GM19035 (cell line): ENCODE measurements around the gene ALDH1A1.

ENCODE experiments used
- ATAC-seq: cut with Tn5 transposase; IDR thresholded peaks from one replicate; pipeline ENCODE4 v1.9.1; 2021; ENCODE audit not compliant: unreplicated experiment

The ALDH1A1 gene

GRCh38 chr9:72979405-72980100, 26.7 kb upstream of the ALDH1A1 start:
- ATAC-seq: no peak

- no peak for ATAC-seq
Measured at GRCh38 chr9:72978744-72979143, 25.9 kb upstream of the ALDH1A1 start.

DNA sequence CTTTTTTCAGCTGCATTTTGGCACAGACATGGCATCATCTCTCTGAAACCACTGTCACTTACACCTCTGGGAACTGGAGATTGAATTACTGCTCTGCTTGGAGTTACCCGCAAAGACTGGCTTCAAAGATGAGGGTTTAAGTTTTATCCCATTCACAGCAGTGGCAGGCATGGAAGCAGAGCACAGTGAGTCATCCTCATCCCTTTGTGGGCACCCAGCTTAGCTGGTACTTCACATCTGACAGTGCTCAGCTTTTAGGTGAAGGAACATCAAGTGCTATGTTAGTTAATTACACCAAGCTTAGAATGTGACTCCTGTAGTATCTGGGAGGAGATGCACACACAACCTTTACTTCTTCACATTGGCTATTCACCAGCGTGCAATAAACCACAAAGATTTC, 24.8 kb upstream of the ALDH1A1 start:
- no peak for ATAC-seq

DNA sequence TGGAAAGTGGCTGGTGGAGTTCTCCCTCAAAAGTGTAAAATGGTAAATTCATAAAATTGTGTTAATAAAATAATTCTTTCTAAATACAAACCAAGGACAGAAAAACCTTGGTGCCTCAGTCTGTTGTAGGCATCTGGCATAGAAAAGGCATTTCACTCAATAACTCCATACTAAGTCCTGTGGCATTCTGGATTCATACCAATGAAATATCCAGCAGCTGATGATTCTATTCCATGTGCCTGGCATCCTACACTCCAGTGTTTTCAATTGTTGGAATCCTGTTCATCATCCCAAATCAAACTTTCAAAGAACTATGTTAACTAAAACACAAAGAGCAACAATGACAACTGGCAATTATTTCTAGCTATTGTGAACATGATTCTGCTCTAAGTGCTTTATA, 21.6 kb upstream of the ALDH1A1 start:
- no peak for ATAC-seq

DNA sequence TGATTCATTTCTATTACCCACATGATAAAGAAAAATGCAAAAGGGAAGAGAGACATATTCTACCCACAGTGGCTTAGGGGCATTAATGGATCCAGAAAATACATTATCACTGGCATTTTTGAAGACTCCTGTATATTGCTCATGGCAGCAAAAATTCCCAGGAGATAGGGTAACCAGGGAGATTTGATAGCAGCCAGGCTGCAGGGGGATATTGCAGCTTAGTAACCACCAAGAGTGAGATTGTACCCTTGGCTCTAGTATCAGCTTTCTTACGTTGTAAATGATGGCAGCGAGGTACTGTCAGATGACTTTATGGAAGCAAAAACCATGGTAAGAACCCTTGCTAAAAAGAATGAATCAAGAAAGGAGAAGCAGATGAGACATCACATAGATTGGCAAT, 19.8 kb upstream of the ALDH1A1 start:
- no peak for ATAC-seq

- ATAC-seq: no peak
Measured at GRCh38 chr9:72971411-72971810, 18.6 kb upstream of the ALDH1A1 start.

DNA sequence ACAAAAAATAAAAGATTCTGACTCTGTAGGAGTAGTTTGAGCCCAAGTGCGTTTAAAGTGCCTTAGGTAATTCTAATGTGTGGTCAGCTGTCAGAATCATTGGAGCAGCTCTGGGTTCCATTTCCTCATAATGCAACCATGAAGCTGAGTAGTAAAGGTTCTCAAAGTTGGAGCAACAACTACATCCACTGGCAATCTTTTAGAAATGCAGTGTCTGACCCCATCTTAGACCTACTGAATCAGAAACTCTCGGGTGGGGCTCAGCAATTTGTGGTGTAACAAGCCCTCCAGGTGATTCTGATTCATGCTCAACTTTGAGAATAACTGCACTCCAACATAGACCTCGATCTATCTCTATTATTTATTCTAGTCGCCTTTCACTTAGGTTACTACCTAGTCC, 7.6 kb upstream of the ALDH1A1 start:
- no peak for ATAC-seq

GRCh38 chr9:72958485-72959281, 5.8 kb upstream of the ALDH1A1 start:
- ATAC-seq: no peak

GRCh38 chr9:72955571-72955970, 2.7 kb upstream of the ALDH1A1 start:
- ATAC-seq: no peak

- ATAC-seq: no peak
Measured at GRCh38 chr9:72955126-72955455, 2.2 kb upstream of the ALDH1A1 start.

GRCh38 chr9:72954431-72955125, 1.7 kb upstream of the ALDH1A1 start:
- no peak for ATAC-seq

GRCh38 chr9:72952381-72952690, 517 bp downstream of the ALDH1A1 start:
- no peak for ATAC-seq

DNA sequence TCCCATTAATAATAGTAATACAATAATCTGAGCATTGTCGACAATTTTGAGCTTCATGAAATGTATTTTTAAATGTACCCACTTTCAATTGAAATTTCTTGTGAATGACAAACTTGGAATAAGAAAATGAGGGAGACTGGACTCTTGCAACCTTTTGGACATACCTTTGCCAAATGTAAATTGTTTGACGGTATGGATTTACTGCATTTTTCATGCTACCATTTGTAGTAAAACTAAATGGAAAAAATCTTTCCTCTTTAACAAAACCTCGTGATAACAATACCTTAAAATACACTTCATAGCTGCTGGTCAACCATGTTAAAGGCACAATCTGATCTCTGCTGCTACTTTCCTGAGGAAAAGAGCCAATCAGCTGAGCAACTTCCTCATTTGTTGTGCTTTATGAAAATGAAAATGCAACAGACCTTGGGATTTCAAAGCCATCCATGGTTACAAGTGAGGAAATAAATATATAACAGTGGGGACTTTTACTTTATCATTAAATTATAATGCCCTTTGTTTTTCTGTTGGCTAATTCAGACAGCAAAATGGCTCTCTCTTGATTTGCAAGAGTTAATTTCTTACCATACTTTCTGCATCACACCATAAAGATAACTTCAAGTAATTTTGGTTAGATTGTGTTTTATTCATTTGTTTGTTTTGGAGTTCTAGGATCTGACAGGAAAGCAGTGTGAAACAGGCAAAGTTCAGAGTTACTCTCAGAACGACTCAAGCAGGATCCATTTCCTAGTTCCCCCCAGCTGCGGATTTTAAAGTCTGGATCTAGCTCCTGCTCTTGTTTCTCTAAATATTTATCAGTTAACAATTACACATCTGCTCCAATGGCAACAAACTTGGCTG, 1.1 kb downstream of the ALDH1A1 start:
- no peak for ATAC-seq

DNA sequence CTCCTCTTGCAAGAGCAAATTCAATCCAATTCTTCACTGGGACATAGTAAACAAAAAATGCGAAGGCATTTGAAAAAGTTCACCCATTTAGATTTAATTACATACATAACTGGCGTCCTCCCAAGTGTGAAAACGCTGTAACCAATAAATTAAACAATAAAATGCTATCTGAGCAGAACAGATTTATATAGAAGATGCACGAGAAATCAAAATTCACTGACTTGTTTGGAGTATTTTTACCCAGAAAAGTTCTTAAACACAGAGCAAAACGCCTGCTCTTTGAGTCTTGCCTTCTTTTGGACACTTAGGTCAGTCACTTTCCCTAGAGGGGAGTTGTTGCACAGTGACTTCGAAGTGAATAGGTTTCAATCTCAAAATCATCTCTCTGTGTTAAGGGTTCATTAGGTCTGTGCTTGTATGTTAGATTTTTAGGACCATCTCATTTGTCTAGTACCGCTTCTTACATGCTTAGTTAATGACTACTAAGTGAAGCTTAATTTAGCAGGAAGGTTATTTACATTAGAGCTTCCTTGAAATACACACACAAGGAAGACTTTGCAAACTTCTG, 1.9 kb downstream of the ALDH1A1 start:
- ATAC-seq: no peak

- ATAC-seq: no peak
Measured at GRCh38 chr9:72949918-72950325, 2.9 kb downstream of the ALDH1A1 start.

DNA sequence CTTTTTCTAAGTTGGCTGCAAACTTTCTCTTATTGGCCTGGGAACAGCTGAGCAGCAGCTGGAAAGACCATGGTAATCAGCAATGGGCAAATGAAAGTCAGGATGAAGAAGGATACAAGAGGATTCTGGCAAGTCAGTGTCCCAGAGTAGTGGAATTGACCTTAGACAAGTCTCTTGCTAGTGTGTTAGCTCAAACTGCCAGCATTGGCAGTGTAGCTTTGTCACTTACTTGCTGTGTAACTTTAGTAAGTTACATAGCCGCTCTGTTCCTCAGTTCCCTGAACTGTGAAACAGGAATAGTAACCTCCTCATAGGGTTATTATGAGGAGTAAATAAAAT, 3.6 kb downstream of the ALDH1A1 start:
- ATAC-seq: no peak

- ATAC-seq: no peak
Measured at GRCh38 chr9:72948575-72949243, 4.1 kb downstream of the ALDH1A1 start.

DNA sequence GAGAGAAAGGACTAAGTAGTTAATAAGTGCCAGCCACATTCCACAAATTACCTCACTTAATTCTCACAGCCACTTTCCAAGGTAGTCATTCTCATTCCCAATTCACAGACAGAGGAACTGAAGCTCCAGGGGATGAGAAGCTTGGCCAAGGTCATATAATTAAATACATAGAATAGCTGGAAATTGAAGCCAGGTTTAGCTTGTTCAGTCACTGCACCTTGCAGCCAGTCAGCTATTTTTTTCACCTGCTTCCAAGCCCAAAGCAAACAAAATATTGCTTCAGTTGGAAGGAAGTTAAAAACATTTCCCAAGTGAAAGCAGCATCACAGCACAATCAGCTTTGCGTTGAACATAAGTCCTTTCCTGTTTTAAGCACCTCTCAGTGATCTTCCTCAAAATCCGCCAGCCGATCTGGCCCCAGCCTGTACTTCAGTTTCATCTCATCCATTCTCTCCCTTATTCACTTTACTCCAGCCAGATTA, 4.8 kb downstream of the ALDH1A1 start:
- no peak for ATAC-seq

DNA sequence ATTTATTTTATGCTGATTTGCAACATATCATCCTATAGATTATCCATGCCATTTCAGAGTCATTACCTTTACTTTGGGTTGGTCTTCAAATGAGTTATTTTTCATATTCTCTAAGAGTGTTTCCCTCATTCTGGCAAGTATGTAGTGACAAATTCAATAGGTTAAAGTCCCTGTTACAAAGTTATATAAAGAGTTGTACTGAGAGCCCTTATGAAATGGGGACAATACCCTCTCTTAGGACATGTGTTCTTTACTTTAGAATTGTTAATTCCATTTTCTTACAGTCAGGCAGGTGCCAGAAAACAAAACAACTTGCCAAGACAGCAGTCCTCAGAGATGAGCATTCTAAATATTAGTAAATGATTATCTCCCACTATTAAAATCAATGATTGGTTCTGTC, 6.0 kb downstream of the ALDH1A1 start:
- ATAC-seq: no peak

- no peak for ATAC-seq
Measured at GRCh38 chr9:72946318-72946717, 6.5 kb downstream of the ALDH1A1 start.
